Measurements from ENCODE around the gene SFT2D1. TPM values are rescaled to one million over a fixed set of nuclear protein-coding genes. Genes with fewer than 3 reads are reported as not detected.

Gene SFT2D1
- total and polyA plus RNA-seq, 9 of the 15 experiments (the other 6 are each of a cell fraction or from before 2014, with no cell fraction given): 54.4 to 140 (median 74.6) TPM

- TF ChIP-seq AFF4 (CRISPR knock-in tag; IDR thresholded peaks at IDR 0.05) (peak; percentile 68; the same call in 1 of the 2 replicates), E4F1 (CRISPR knock-in tag; IDR thresholded peaks at IDR 0.05; ENCODE audit: borderline replicate concordance) (no peak), ZNF507 (tag; conservative IDR thresholded peaks at IDR 0.05) (no peak), HIVEP1 (CRISPR knock-in tag; IDR thresholded peaks at IDR 0.05) (no peak), ZNF512 (tag; IDR thresholded peaks at IDR 0.05) (no peak), TBP (optimal IDR thresholded peaks at IDR 0.05; ENCODE audit: low read depth, low read length) (peak; percentile 63), HSF4 (CRISPR knock-in tag; IDR thresholded peaks at IDR 0.05; ENCODE audit: borderline replicate concordance) (no peak), MEIS2 (IDR thresholded peaks at IDR 0.05; ENCODE audit: partially characterized antibody) (peak; percentile 64), C11orf30 (IDR thresholded peaks at IDR 0.05; ENCODE audit: low read depth) (peak; percentile 82), SNRNP70 (optimal IDR thresholded peaks at IDR 0.05; ENCODE audit: low read depth, low read length) (no peak), FOXA3 (CRISPR knock-in tag; conservative IDR thresholded peaks at IDR 0.05 in 1 of 2, IDR thresholded peaks at IDR 0.05 in 1 of 2) (no peak), ZNF639 (CRISPR knock-in tag; conservative IDR thresholded peaks at IDR 0.05 in 1 of 2, IDR thresholded peaks at IDR 0.05 in 1 of 2) (no peak), HMG20A (CRISPR knock-in tag; conservative IDR thresholded peaks at IDR 0.05) (no peak), RFX1 (IDR thresholded peaks at IDR 0.05) (no peak)
These were observed at the start of gene SFT2D1 (continued) for GRCh38 chr6:166342349-166343149.
